Activated naive CD4-positive, alpha-beta T cell treated with anti-CD3 and anti-CD28 coated beads, Interleukin-2, amount 50 U/mL, for 72 hours (primary cell): ENCODE data around the gene PANX1. TPM values are rescaled to one million over a fixed set of nuclear protein-coding genes. Genes with fewer than 3 reads are reported as not detected.
"Not testable (repeated sequence)": the region's sequence is repeated elsewhere in the genome, so short reads cannot be mapped to it uniquely, and the experiment has no call there.

Experiments
- ATAC-seq, 2 donors: fragments of 150-1000 bp; cut with Tn5 transposase; 2 replicates each; pipeline ENCODE4 v1.10.0; 2021; ENCODE audit warnings: mild to moderate bottlenecking in 2 of 2, moderate library complexity in 2 of 2
- DNase-seq, 2 donors: peaks; one replicate each; pipeline ENCODE4 v3.0.0; 2021 to 2022; ENCODE audit warnings: low spot score in 2 of 2
- H3K27ac Mint-ChIP-seq, 2 donors: one replicate each; pipeline ENCODE4 v1.8.0; 2022; ENCODE audit warnings: mild to moderate bottlenecking in 2 of 2, mixed read lengths in 2 of 2
- H3K36me3 Mint-ChIP-seq, 2 donors: one replicate each; pipeline ENCODE4 v1.8.0; 2022; ENCODE audit warnings: mixed read lengths in 2 of 2
- H3K9me3 Mint-ChIP-seq, 2 donors: one replicate each; pipeline ENCODE4 v1.8.0; 2022; ENCODE audit warnings: mixed read lengths in 2 of 2
- total RNA-seq, 2 donors: library from RNA; stranded (reverse); gene quantifications; one replicate each; pipeline ENCODE4 v1.2.3, GENCODE V29; 2022

The PANX1 gene
- total RNA-seq, 2 donors from 2014 or later, result 4.8 to 10.7 TPM

- H3K36me3 Mint-ChIP-seq, result peaks cover 35 to 38% of the 10 kb centered on the region in 2 donors
- DNase-seq, H3K27ac Mint-ChIP-seq, ATAC-seq, H3K9me3 Mint-ChIP-seq: not testable (repeated sequence)
These were observed 28.7 kb downstream of the PANX1 start for GRCh38 chr11:94157339-94157738.

GRCh38 chr11:94168882-94169281 is 40.2 kb downstream of the PANX1 start:
- peaks cover 0 to 3% of the 10 kb centered on the region in 2 donors for H3K9me3 Mint-ChIP-seq
- no peak for ATAC-seq
- DNase-seq, result no peak
- H3K27ac Mint-ChIP-seq, result no peak overlapping the region
- H3K36me3 Mint-ChIP-seq, result peaks cover 6 to 16% of the 10 kb centered on the region in 2 donors

- H3K36me3 Mint-ChIP-seq, result peaks cover 6 to 16% of the 10 kb centered on the region in 2 donors
- ATAC-seq (no peak), DNase-seq (no peak)
- H3K27ac Mint-ChIP-seq, result no peak overlapping the region
- peaks cover 0 to 3% of the 10 kb centered on the region in 2 donors for H3K9me3 Mint-ChIP-seq
These were observed 40.9 kb downstream of the PANX1 start for GRCh38 chr11:94169516-94169915.

GRCh38 chr11:94169930-94170545 is 41.4 kb downstream of the PANX1 start:
- ATAC-seq, result no peak
- Mint-ChIP-seq H3K9me3 (peaks cover 0 to 3% of the 10 kb centered on the region in 2 donors), H3K27ac (no peak overlapping the region)

GRCh38 chr11:94170953-94171352 is 42.3 kb downstream of the PANX1 start:
- Mint-ChIP-seq H3K36me3 (peaks cover 5 to 15% of the 10 kb centered on the region in 2 donors), H3K9me3 (peaks cover 0 to 2% of the 10 kb centered on the region in 2 donors), H3K27ac (no peak overlapping the region)
- ATAC-seq (no peak), DNase-seq (no peak)

More at GRCh38 chr11:94169930-94170545, 41.4 kb downstream of the PANX1 start:
- DNase-seq, result no peak
- H3K36me3 Mint-ChIP-seq, result peaks cover 6 to 16% of the 10 kb centered on the region in 2 donors

- H3K9me3 Mint-ChIP-seq, result no peaks in the 10 kb centered on the region
- no peak overlapping the region for H3K27ac Mint-ChIP-seq
- DNase-seq (peak in 1 of 2 donors; percentile 29), ATAC-seq (peak; percentile 63 to 64)
- H3K36me3 Mint-ChIP-seq, result peaks cover 0 to 8% of the 10 kb centered on the region in 2 donors
These were observed 43.2 kb downstream of the PANX1 start for GRCh38 chr11:94171693-94172440.

GRCh38 chr11:94175535-94175934 is 46.9 kb downstream of the PANX1 start:
- H3K36me3 Mint-ChIP-seq, result peaks cover 0 to 26% of the 10 kb centered on the region in 2 donors
- ATAC-seq (no peak), DNase-seq (no peak)
- H3K9me3 Mint-ChIP-seq, result no peaks in the 10 kb centered on the region
- H3K27ac Mint-ChIP-seq, result no peak overlapping the region

- no peaks in the 10 kb centered on the region for H3K9me3 Mint-ChIP-seq
- peaks cover 0 to 32% of the 10 kb centered on the region in 2 donors for H3K36me3 Mint-ChIP-seq
- DNase-seq (no peak), ATAC-seq (no peak)
- H3K27ac Mint-ChIP-seq, result peak overlapping the region in 1 of 2 donors; percentile 23
These were observed 49.7 kb downstream of the PANX1 start for GRCh38 chr11:94178331-94178730.

- Mint-ChIP-seq H3K9me3 (no peaks in the 10 kb centered on the region), H3K36me3 (peaks cover 0 to 32% of the 10 kb centered on the region in 2 donors), H3K27ac (no peak overlapping the region)
- no peak for DNase-seq
- ATAC-seq, result no peak
These were observed 51.1 kb downstream of the PANX1 start for GRCh38 chr11:94179696-94180095.

GRCh38 chr11:94181526-94181925 is 52.9 kb downstream of the PANX1 start:
- ATAC-seq (no peak), DNase-seq (no peak)
- Mint-ChIP-seq H3K9me3 (no peaks in the 10 kb centered on the region), H3K36me3 (peaks cover 0 to 32% of the 10 kb centered on the region in 2 donors), H3K27ac (peak overlapping the region in 1 of 2 donors; percentile 20)

GRCh38 chr11:94181943-94182342 is 53.3 kb downstream of the PANX1 start:
- Mint-ChIP-seq H3K9me3 (no peaks in the 10 kb centered on the region), H3K36me3 (peaks cover 0 to 29% of the 10 kb centered on the region in 2 donors), H3K27ac (no peak overlapping the region)
- ATAC-seq (no peak), DNase-seq (no peak)

GRCh38 chr11:94183251-94183885 is 54.7 kb downstream of the PANX1 start:
- ATAC-seq (no peak), DNase-seq (no peak)
- Mint-ChIP-seq H3K27ac (no peak overlapping the region), H3K9me3 (peaks cover 0 to under 1% of the 10 kb centered on the region in 2 donors), H3K36me3 (peaks cover under 1 to 20% of the 10 kb centered on the region in 2 donors)

- Mint-ChIP-seq H3K9me3 (peaks cover 0 to 6% of the 10 kb centered on the region in 2 donors), H3K36me3 (peaks cover 6 to 18% of the 10 kb centered on the region in 2 donors), H3K27ac (no peak overlapping the region)
- DNase-seq (peak in 1 of 2 donors; percentile 33), ATAC-seq (no peak)
These were observed 55.2 kb downstream of the PANX1 start for GRCh38 chr11:94183886-94184264.

GRCh38 chr11:94184362-94184761 is 55.7 kb downstream of the PANX1 start:
- no peak for DNase-seq
- ATAC-seq, result no peak
- Mint-ChIP-seq H3K36me3 (peaks cover 7 to 13% of the 10 kb centered on the region in 2 donors), H3K27ac (no peak overlapping the region), H3K9me3 (peaks cover 0 to 7% of the 10 kb centered on the region in 2 donors)

- no peak for ATAC-seq
These were observed 56.2 kb downstream of the PANX1 start for GRCh38 chr11:94184846-94185245.

GRCh38 chr11:94185416-94186084 is 56.9 kb downstream of the PANX1 start:
- Mint-ChIP-seq H3K9me3 (peaks cover 0 to 7% of the 10 kb centered on the region in 2 donors), H3K36me3 (peaks cover 5 to 7% of the 10 kb centered on the region in 2 donors), H3K27ac (no peak overlapping the region)
- ATAC-seq (no peak), DNase-seq (no peak)

More at GRCh38 chr11:94184846-94185245, 56.2 kb downstream of the PANX1 start:
- no peak for DNase-seq
- Mint-ChIP-seq H3K27ac (no peak overlapping the region), H3K9me3 (peaks cover 0 to 7% of the 10 kb centered on the region in 2 donors), H3K36me3 (peaks cover 7 to 8% of the 10 kb centered on the region in 2 donors)
